T-helper 2 cell treated with Interferon-gamma antibody and Interleukin-4, amounts not matched to agents 100 ng/mL and 5 ng/mL, for 36 hours (primary cell): ENCODE measurements around the gene CAMTA1. TPM values are rescaled to one million over a fixed set of nuclear protein-coding genes. Genes with fewer than 3 reads are reported as not detected.

ENCODE experiments used
- intact Hi-C: fragments of 100-400 bp; cut with micrococcal nuclease; formaldehyde crosslinking; loops from one replicate; pipeline ENCODE4 v1.15.1; 2023
- total RNA-seq: library from RNA; stranded (reverse); gene quantifications from 2 replicates; pipeline ENCODE4 v1.2.3, GENCODE V29; 2022

CAMTA1 gene
- total RNA-seq, 1 donor from 2014 or later, result 40.7 TPM

DNA sequence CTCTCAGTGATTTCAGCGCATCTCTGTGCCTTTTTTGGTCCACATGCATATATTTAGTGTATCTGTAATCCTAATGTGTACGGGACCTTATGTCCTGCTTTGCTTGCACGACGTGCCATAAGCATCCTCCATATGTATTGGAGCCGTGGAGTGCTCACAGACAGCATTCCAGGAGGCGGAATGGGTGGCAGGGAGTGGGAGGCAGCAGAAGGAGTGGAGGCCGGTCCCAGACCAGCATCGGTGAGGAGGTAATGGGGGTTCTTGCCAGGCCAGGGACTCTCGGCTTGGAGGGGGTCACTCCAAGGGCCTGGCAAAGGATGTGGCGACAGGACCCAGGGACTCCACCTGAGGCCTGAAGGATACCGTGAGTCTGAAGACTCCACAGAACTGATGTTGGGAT, 185.0 kb downstream of the CAMTA1 start:
- intact Hi-C loops, result no loop called here

DNA sequence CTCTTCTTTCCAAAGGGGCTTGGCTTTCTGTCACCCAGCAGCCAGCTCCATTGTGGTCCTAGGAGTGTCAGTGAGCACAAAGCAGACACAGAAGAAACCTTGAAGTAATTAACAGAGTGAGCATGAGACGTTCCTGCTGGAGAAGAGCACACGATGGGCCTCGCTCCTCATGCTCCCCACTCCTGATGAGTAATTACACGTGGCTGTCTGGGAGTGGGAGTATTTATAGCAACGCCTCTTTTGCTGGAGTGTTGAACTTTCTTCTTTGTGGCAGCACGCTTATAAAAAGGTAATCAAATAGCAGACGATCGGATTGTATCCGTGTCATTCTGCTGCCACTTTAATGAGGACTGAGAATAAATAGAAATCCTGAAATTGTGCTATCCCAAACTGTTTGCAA, 185.8 kb downstream of the CAMTA1 start:
- intact Hi-C loops, result no loop called here

GRCh38 chr1:6971699-6972098, 186.4 kb downstream of the CAMTA1 start:
- intact Hi-C loops, result no loop called here

DNA sequence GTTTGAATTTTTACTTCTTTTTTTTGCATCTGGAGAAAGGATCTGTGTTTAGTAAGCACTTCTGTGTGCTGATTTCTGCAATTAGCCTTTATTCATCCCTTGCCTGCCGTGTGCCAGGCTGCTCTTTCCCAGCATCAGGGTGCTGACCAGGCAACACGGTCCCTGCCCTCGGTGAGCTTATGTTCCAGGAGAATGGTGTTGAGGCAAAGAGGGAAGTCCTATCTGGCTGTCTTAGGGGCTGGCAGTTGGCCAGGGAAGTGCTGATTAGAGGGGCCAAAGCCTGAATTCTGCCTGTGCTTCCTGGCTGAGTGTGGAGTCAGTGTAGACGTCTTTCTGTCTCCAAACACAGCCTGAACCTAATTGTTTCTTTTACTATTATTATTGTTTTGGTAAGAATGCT, 187.1 kb downstream of the CAMTA1 start:
- intact Hi-C loops, result no loop called here

DNA sequence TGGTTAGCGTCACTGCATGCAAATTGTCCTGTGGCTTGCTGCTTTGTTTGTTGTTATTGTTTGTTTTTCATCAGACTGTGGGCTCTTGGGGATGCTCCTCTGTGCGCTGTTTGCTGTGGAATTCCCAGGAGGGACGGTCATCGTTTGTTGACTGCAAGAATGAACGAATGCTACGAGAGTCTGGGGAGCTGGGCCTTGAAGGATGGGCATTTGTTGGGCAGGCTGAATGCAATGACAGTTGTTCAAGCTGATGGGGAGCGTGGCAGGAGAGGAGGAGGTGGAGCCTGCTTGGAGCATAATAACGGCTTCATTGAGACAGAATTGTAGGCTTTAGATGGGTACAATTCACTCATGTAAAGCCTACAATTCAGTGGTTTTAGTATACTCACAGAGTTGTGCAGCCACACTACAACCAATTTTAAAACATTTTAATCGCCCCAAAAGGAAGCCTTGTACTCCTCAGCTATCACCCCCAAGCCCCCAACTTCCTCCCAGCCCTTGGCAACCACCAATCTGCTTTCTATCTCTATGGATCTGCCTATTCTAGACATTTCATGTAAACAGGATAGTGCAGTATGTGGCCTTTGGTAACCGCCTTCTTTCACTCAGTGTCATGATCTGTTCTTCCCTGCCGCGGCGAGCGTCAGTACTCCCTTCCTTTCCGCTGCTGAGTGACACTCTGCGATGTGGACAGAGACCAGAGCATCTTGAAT, 190.2 kb downstream of the CAMTA1 start:
- intact Hi-C loops, result no loop called here

GRCh38 chr1:6976044-6976375, 190.8 kb downstream of the CAMTA1 start:
- intact Hi-C loops, result no loop called here

DNA sequence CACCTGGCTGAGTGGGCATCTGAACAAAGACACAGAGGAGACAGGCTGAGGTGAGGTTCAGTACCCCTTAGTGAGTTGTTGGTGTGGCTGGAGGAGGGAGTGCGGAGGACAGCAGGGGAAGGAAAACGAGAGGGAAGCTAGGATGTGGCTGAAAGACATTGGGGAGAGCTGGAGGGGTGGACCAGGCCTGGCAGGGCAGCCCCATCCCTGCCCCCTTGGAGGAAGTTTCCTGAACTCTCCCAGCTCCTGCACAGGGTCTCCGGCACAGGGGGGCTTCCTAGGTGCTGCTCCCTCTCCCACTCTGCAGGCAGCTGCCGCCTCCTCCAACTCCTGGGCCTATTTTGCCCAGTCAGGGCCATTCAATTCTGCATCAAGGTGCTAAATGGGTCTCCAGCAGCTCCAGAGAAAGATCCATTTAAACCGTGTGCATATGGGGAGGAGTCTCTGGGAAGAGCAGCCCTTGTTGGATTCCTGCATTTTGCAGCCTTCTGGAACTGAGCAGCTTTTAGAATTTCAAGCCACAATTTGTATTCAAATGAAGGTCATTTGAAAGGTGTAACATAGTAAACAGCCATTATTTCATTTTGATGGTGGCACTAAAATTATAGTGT, 193.9 kb downstream of the CAMTA1 start:
- intact Hi-C loops, result no loop called here

GRCh38 chr1:6981595-6981994, 196.3 kb downstream of the CAMTA1 start:
- intact Hi-C loops, result no loop called here

GRCh38 chr1:6982443-6982842, 197.2 kb downstream of the CAMTA1 start:
- intact Hi-C loops, result no loop called here

DNA sequence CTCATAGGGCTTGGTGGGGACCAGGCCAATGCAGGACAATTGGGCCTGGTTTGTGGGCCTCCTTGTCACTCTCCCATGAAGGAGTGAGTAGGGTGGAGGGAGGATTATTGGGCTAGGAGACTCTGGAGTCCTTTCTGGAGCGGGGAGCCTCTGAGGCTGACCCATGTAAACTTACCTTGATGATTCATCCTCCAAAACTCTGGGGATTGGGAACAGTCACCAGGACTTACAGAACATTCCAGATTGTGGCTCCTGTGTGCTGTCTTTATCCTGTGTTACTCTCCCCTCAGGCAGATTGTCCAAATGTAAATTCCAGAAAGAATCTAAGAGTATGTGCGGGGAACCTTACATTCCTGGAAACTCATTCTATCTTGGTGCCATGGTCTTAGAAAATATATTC, 197.6 kb downstream of the CAMTA1 start:
- intact Hi-C loops, result no loop called here

DNA sequence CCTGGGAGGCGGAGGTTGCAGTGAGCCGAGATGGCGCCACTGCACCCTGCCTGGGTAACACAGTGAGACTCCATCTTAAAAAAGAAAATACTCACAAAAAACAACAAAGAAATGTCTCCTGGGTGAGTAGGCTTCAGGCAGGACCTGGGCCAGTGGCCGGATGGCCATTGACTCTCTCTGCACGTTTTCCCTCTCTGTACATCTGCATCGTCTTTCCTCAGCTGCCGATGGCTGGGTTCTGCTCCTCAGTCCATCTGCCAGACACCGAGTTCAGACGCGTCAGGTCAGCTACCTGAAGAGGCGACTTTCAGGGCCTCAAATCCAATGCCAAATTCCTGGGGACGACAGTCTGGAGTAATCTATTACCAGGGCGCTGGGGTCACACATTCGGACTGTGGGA, 199.3 kb downstream of the CAMTA1 start:
- intact Hi-C loops, result no loop called here

- intact Hi-C loops, result no loop called here
These were observed 199.7 kb downstream of the CAMTA1 start for GRCh38 chr1:6984986-6985385.

- intact Hi-C loops, result no loop called here
These were observed 200.5 kb downstream of the CAMTA1 start for GRCh38 chr1:6985549-6986276.

DNA sequence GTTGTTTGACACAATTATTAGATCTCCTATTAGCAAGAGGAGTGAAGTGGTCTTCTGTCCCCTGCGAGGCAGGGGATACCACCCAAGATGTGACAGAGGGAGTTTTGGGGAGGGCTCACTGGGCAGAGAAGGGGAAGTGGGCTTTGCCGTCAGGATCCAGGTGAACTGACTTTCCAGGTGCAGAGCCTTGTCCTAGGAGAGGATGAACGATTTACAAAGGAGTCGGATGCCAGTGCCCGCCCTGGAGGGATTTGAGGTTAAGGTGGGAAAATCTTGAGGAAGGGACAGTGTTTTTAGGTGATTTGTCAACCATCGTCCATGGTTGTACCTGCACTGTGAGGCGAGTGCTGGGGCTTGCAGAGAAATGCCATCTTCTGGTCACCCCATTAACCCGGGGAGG, 201.0 kb downstream of the CAMTA1 start:
- intact Hi-C loops, result no loop called here

DNA sequence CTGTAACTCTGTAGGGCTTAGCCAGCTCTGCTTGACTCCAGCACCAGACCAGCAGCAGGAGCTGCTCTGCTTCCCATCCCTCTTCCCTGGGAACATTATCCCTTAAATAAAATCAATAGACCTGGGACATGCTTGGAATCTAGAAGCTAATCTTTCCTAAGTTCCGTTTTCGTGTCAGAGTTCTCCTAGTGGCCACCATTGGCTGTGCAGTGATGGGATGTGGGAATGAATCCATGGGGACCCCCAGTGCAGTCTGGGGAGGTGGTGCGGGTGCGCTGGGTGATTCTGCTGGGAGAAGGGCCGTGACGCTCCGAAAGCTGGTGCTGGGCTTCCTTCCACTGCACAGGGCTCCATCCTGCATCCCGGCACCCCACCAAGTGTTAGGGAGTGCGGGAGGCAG, 202.7 kb downstream of the CAMTA1 start:
- intact Hi-C loops, result no loop called here

GRCh38 chr1:6988796-6989195, 203.5 kb downstream of the CAMTA1 start:
- intact Hi-C loops, result no loop called here

DNA sequence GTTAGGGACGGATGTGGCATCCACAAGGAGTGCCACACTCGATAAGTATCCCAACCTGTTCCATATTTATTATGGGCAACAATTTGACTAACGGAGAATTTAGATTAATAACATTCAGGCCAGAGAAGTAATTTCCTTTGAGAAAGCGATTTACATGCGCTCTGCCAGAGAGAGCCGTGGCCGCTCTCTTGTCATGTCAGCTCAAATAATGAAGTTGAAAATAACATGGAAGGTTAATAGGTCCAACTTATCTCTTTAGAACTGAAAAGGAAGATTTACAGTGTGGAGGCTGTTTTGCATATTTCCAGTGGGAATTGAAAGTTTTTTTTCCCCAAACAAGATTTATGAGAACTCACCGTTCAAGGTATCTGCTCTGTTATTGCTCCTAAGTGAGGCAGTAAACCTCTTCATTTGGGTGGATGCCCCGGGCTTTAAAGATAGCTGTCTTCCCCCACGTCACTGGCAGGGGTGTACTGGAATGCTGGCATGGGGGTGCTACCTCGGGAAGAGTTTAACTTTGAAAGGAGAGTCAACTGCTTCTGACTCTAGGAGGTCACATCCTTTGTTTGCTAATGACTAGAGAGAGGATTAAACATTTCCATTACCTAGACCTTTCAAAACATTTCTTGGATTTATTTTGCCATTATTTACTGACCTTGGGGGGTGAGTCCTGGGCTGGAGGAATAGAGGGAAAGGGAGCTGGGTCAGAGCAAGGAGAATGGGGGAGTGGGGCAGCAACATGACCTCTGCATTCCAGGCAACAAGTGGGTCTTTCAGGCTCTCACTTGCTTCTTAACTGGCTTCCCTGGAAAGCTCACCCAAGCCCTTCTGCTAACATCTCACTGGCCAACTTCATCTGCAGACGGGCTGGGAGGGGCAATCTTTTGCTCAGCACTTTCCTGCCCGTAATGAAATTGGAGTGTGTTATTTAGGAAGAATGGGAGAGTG, 204.2 kb downstream of the CAMTA1 start:
- intact Hi-C loops, result no loop called here

- intact Hi-C loops, result no loop called here
These were observed 206.0 kb downstream of the CAMTA1 start for GRCh38 chr1:6991266-6991665.

- intact Hi-C loops, result no loop called here
These were observed 210.5 kb downstream of the CAMTA1 start for GRCh38 chr1:6995789-6996188.

DNA sequence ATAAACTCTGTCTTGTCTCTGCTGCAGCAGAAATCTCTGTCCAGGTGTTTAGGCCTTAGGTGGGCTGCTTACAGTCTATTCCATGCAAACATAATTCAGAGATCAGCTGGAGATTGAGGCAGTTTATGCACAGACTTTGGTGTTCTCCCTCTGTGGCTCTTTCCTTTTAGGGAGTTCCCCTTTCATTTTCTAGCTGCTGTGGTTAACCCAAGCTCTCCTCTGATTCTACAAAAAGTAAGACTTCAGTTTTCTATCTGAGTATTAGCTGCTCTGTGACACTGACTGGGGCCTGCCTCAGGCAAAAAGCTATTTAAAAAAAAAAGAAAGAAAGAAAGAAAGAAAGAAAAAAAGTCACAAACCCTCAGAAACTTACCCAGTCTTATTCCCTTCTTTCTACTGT, 211.1 kb downstream of the CAMTA1 start:
- intact Hi-C loops, result no loop called here

- intact Hi-C loops, result no loop called here
These were observed 211.6 kb downstream of the CAMTA1 start for GRCh38 chr1:6996866-6997265.

GRCh38 chr1:6998267-6998666, 213.0 kb downstream of the CAMTA1 start:
- intact Hi-C loops, result no loop called here
